Ammon's horn (tissue), 1 donor: ENCODE results near the gene GAGE12F.
"Not testable (repeated sequence)": the region's sequence is repeated elsewhere in the genome, so short reads cannot be mapped to it uniquely, and the experiment has no call there.

Experiments
- DNase-seq: peaks from one replicate; pipeline ENCODE4 v3.0.0-alpha.2; 2016; ENCODE audit warnings: low spot score

GAGE12F gene

GRCh38 chrX:49560542-49560941 is at the start of gene GAGE12F:
TSS of gene GAGE12F (plus strand) at chrX:49560842. CDS start at chrX:49561997, 1,155 bp downstream.
- DNase-seq: not testable (repeated sequence)

GRCh38 chrX:49531877-49532276 is 28.8 kb upstream of the GAGE12F start, which contains the start of gene GAGE12C:
TSS of gene GAGE12C (plus strand) at chrX:49532177. CDS start at chrX:49533332, 1,155 bp downstream.
- not testable (repeated sequence) for DNase-seq

GRCh38 chrX:49541433-49541832 is 19.2 kb upstream of the GAGE12F start, which contains the start of gene GAGE12D:
TSS of gene GAGE12D (plus strand) at chrX:49541733. CDS start at chrX:49542888, 1,155 bp downstream.
- not testable (repeated sequence) for DNase-seq

- DNase-seq: not testable (repeated sequence)
Observed at GRCh38 chrX:49550989-49551388, 9.7 kb upstream of the GAGE12F start, which contains the start of gene GAGE12E. TSS of gene GAGE12E (plus strand) at chrX:49551289. CDS start at chrX:49552444, 1,155 bp downstream.

GRCh38 chrX:49568728-49569127 is 8.1 kb downstream of the GAGE12F start:
- DNase-seq: not testable (repeated sequence)

- not testable (repeated sequence) for DNase-seq
Observed at GRCh38 chrX:49569152-49569551, 8.5 kb downstream of the GAGE12F start.

GRCh38 chrX:49570100-49570499 is 9.5 kb downstream of the GAGE12F start, which contains the start of gene GAGE12G:
TSS of gene GAGE12G (plus strand) at chrX:49570400. CDS start at chrX:49571555, 1,155 bp downstream.
- DNase-seq: not testable (repeated sequence)

- DNase-seq: not testable (repeated sequence)
Observed at GRCh38 chrX:49579649-49580048, 19.0 kb downstream of the GAGE12F start, which contains the start of gene GAGE12H. TSS of gene GAGE12H (plus strand) at chrX:49579949. CDS start at chrX:49581104, 1,155 bp downstream.

GRCh38 chrX:49589196-49589595 is 28.6 kb downstream of the GAGE12F start, which contains the start of gene GAGE2A:
TSS of gene GAGE2A (plus strand) at chrX:49589496. CDS start at chrX:49590651, 1,155 bp downstream.
- not testable (repeated sequence) for DNase-seq

GRCh38 chrX:49589769-49590478 is 29.3 kb downstream of the GAGE12F start:
- DNase-seq: not testable (repeated sequence)

GRCh38 chrX:49590488-49590887 is 29.8 kb downstream of the GAGE12F start:
- not testable (repeated sequence) for DNase-seq

- not testable (repeated sequence) for DNase-seq
Observed at GRCh38 chrX:49598720-49599119, 38.1 kb downstream of the GAGE12F start, which contains the start of gene GAGE1. TSS of gene GAGE1 (plus strand) at chrX:49599020. CDS start at chrX:49600175, 1,155 bp downstream.

- DNase-seq: no peak
Observed at GRCh38 chrX:49610718-49611310, 50.2 kb downstream of the GAGE12F start.
